Measurements from ENCODE around the gene EIF4E1B. TPM values are rescaled to one million over a fixed set of nuclear protein-coding genes. Genes with fewer than 3 reads are reported as not detected.

The EIF4E1B gene
- total RNA-seq, 1 donor from 2014 or later = not detected

DNA sequence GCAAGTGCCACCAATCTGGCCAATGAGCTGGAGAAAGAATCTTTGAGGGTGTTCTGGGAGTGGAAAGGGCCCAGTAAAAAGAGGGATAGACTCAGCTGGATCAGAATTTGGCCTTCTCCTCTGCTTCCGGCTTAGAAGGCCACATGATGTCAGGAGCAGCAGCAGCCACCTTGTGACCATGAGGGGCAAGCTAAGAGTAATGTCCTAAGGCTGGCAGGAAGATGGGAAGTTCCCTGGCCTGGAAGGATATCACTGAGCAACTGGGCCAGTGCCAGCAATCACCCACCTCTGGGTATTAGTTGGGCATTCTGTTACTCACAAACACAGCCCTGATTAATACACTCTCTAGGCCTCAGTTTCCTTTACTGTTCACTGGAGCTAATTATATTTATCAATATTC lies 61.0 kb downstream of the EIF4E1B start:
- Mint-ChIP-seq H3K4me3 (ENCODE audit: unreplicated experiment) (no peak overlapping the region), H3K9me3 (ENCODE audit: unreplicated experiment) (no peaks in the 10 kb centered on the region), H3K27me3 (ENCODE audit: unreplicated experiment) (peaks cover 5% of the 10 kb centered on the region), H3K27ac (ENCODE audit: unreplicated experiment) (no peak overlapping the region), H3K36me3 (ENCODE audit: unreplicated experiment) (no peaks in the 10 kb centered on the region), H3K4me1 (ENCODE audit: low read depth, unreplicated experiment) (peaks cover 12% of the 10 kb centered on the region)
- DNase-seq = no peak
- TF ChIP-seq, protein P1, sequence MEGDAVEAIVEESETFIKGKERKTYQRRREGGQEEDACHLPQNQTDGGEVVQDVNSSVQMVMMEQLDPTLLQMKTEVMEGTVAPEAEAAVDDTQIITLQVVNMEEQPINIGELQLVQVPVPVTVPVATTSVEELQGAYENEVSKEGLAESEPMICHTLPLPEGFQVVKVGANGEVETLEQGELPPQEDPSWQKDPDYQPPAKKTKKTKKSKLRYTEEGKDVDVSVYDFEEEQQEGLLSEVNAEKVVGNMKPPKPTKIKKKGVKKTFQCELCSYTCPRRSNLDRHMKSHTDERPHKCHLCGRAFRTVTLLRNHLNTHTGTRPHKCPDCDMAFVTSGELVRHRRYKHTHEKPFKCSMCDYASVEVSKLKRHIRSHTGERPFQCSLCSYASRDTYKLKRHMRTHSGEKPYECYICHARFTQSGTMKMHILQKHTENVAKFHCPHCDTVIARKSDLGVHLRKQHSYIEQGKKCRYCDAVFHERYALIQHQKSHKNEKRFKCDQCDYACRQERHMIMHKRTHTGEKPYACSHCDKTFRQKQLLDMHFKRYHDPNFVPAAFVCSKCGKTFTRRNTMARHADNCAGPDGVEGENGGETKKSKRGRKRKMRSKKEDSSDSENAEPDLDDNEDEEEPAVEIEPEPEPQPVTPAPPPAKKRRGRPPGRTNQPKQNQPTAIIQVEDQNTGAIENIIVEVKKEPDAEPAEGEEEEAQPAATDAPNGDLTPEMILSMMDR (IDR thresholded peaks at IDR 0.05; ENCODE audit: partially characterized antibody, unreplicated experiment) = no peak

DNA sequence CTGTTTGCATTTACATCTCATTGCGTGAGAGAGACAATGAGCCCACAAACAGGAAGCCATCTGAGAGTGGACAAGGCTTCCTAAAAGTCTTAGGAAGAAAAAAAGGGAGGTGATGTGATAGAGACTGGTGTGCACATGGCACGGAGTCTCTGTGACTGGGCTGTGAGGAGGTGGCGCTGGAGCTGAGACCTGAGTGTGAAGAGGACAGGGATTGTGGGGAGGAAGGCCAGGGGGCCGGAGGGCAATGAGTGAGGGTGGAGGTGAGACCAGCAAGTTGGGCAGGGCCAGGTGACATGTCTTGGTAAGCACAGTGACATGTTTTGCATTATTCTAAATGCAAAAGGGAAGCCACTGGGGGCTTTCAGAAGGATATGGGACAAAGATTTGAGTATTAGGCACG lies 61.9 kb downstream of the EIF4E1B start:
- Mint-ChIP-seq H3K4me3 (ENCODE audit: unreplicated experiment) (no peak overlapping the region), H3K27me3 (ENCODE audit: unreplicated experiment) (peaks cover 5% of the 10 kb centered on the region), H3K27ac (ENCODE audit: unreplicated experiment) (no peak overlapping the region)

DNA sequence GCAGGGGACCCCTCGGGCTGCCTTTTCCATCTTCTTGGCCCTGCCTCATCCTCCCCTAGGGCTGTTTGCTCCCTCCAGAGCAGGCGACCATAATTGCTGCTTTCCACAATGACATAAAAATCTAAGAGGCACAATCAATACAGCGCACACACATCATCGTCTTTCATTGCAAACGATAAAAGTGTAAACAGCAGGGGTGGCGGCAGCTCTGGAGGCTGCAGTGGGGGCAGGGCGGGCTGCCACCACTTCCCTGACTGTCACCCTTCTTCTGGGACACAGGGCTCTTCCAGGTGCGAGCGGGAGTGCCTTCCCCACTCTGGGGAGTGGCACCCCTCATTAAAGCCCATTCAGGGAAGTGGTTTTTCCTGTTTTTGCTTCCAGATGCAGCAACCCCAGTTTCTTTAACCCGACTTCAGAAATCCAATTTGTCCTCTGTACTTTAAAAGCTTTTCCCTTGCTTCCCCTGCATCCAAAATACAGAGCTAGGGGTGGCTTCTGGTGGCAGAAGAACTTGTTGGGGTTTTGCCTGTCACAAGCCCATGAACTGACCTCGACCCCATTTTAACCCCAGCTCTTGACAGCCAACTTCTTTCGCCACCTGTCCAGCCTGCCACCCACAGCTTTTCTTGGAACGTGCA lies 62.5 kb downstream of the EIF4E1B start:
- H3K4me1 Mint-ChIP-seq (ENCODE audit: low read depth, unreplicated experiment) = peaks cover 26% of the 10 kb centered on the region
- H3K27me3 Mint-ChIP-seq (ENCODE audit: unreplicated experiment) = peaks cover 5% of the 10 kb centered on the region
- TF ChIP-seq, protein P1 (IDR thresholded peaks at IDR 0.05; ENCODE audit: partially characterized antibody, unreplicated experiment) = no peak
- H3K36me3 Mint-ChIP-seq (ENCODE audit: unreplicated experiment) = no peaks in the 10 kb centered on the region
- H3K9me3 Mint-ChIP-seq (ENCODE audit: unreplicated experiment) = peaks cover 5% of the 10 kb centered on the region
- no peak overlapping the region for H3K4me3 Mint-ChIP-seq (ENCODE audit: unreplicated experiment)
- no peak overlapping the region for H3K27ac Mint-ChIP-seq (ENCODE audit: unreplicated experiment)
- no peak for DNase-seq

More for the DNA sequence above, 61.9 kb downstream of the EIF4E1B start:
- Mint-ChIP-seq H3K36me3 (ENCODE audit: unreplicated experiment) (no peaks in the 10 kb centered on the region), H3K4me1 (ENCODE audit: low read depth, unreplicated experiment) (peaks cover 20% of the 10 kb centered on the region), H3K9me3 (ENCODE audit: unreplicated experiment) (no peaks in the 10 kb centered on the region)
- no peak for DNase-seq
- TF ChIP-seq, protein P1 (IDR thresholded peaks at IDR 0.05; ENCODE audit: partially characterized antibody, unreplicated experiment) = no peak

DNA sequence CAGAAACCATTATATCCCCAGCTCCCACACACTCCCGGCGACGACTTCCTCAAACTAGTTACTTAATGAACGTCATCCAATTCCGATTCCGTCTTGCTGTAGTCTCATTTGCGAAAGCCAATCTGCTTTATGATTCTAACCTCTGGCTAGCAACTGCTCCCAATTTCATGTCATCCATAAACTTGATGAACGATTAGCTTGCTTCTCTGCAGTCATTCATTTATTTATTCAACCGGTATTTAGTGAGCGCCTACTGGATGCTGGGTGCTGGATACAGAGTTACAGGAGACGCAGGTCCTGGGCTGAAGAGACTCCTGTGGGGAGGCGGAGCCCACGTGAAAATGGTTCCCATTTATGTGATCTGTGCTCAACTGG lies 63.0 kb downstream of the EIF4E1B start:
- TF ChIP-seq, protein P1 (IDR thresholded peaks at IDR 0.05; ENCODE audit: partially characterized antibody, unreplicated experiment) = no peak
- peaks cover 10% of the 10 kb centered on the region for H3K9me3 Mint-ChIP-seq (ENCODE audit: unreplicated experiment)
- no peak overlapping the region for H3K27ac Mint-ChIP-seq (ENCODE audit: unreplicated experiment)
- H3K4me1 Mint-ChIP-seq (ENCODE audit: low read depth, unreplicated experiment) = peaks cover 30% of the 10 kb centered on the region
- peaks cover 5% of the 10 kb centered on the region for H3K27me3 Mint-ChIP-seq (ENCODE audit: unreplicated experiment)
- no peaks in the 10 kb centered on the region for H3K36me3 Mint-ChIP-seq (ENCODE audit: unreplicated experiment)
- DNase-seq = no peak
- H3K4me3 Mint-ChIP-seq (ENCODE audit: unreplicated experiment) = no peak overlapping the region

DNA sequence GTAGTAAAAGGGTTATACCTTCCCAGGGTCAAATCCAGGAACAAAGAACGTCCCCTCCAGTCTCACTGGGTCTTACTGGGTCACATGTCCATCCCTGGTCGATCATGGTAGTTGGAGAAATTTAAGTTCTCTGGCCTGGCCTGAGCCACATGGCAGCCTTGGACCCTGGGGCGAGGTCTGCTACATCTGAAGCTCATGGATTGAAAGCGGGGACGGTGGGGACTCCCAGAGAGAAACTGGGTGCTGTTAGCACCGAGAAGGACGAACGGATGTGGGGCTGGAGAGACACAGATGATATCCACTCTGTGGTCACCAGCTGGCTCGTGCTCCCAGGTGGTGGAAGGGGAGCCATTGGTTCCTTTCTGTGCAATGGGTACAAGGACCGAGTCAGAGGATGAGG lies 63.7 kb downstream of the EIF4E1B start:
- no peak for DNase-seq
- H3K9me3 Mint-ChIP-seq (ENCODE audit: unreplicated experiment) = peaks cover 12% of the 10 kb centered on the region
- H3K4me3 Mint-ChIP-seq (ENCODE audit: unreplicated experiment) = no peak overlapping the region
- H3K27me3 Mint-ChIP-seq (ENCODE audit: unreplicated experiment) = peaks cover 5% of the 10 kb centered on the region
- peaks cover 36% of the 10 kb centered on the region for H3K4me1 Mint-ChIP-seq (ENCODE audit: low read depth, unreplicated experiment)
- no peak overlapping the region for H3K27ac Mint-ChIP-seq (ENCODE audit: unreplicated experiment)
- no peaks in the 10 kb centered on the region for H3K36me3 Mint-ChIP-seq (ENCODE audit: unreplicated experiment)
- TF ChIP-seq, protein P1 (IDR thresholded peaks at IDR 0.05; ENCODE audit: partially characterized antibody, unreplicated experiment) = no peak

Data from glutamatergic neuron (in vitro differentiated cells).